NCI-H460 (cell line): ENCODE data around the gene KRT76. TPM values are rescaled to one million over a fixed set of nuclear protein-coding genes. Genes with fewer than 3 reads are reported as not detected.

Experiments
- DNase-seq: peaks from one replicate; pipeline ENCODE4 v3.0.0-alpha.2; 2016; ENCODE audit warnings: low read depth; ENCODE audit errors: extremely low read depth
- small RNA-seq, 2 experiments: library from RNA; depleted of rRNA; stranded (forward); fragments of <200 nt; gene quantifications; one replicate each; pipeline ENCODE3, GENCODE V24; 2014
- total RNA-seq: library from RNA; depleted of rRNA; stranded (reverse); fragments of >200 nt; shearing (Covaris generic); gene quantifications from 2 replicates; pipeline ENCODE4 v1.2.3, GENCODE V29; 2014; rRNA removed

Gene KRT76
- total RNA-seq, 1 experiment from 2014 or later = not detected

- no peak for DNase-seq
Measured at GRCh38 chr12:52742196-52742580, 35.0 kb downstream of the KRT76 start.

GRCh38 chr12:52741375-52742195 is 35.6 kb downstream of the KRT76 start:
- peak; percentile 63 for DNase-seq

- no peak for DNase-seq
Measured at GRCh38 chr12:52740584-52740983, 36.6 kb downstream of the KRT76 start.

- no peak for DNase-seq
Measured at GRCh38 chr12:52739963-52740362, 37.2 kb downstream of the KRT76 start.

- DNase-seq = no peak
Measured at GRCh38 chr12:52735816-52736632, 41.1 kb downstream of the KRT76 start.

- no peak for DNase-seq
Measured at GRCh38 chr12:52735106-52735505, 42.0 kb downstream of the KRT76 start.

- no peak for DNase-seq
Measured at GRCh38 chr12:52730793-52731192, 46.4 kb downstream of the KRT76 start.

GRCh38 chr12:52730383-52730782 is 46.8 kb downstream of the KRT76 start:
- DNase-seq = no peak

- no peak for DNase-seq
Measured at GRCh38 chr12:52729147-52729546, 48.0 kb downstream of the KRT76 start.

GRCh38 chr12:52728374-52728773 is 48.8 kb downstream of the KRT76 start:
- DNase-seq = no peak

- DNase-seq = no peak
Measured at GRCh38 chr12:52727037-52727436, 50.1 kb downstream of the KRT76 start.

- no peak for DNase-seq
Measured at GRCh38 chr12:52726451-52726850, 50.7 kb downstream of the KRT76 start.

- no peak for DNase-seq
Measured at GRCh38 chr12:52724384-52724783, 52.8 kb downstream of the KRT76 start.

GRCh38 chr12:52722680-52723079 is 54.5 kb downstream of the KRT76 start:
- DNase-seq = no peak

- DNase-seq = no peak
Measured at GRCh38 chr12:52721838-52722470, 55.2 kb downstream of the KRT76 start.

GRCh38 chr12:52720365-52720886 is 56.7 kb downstream of the KRT76 start:
- DNase-seq = no peak

Small RNA genes within 50 kb of the gene (small RNA-seq; reads per million reads assigned to genes)
- gene AC107016.2 = 0 reads per million in 2 experiments

Other genes starting within 250 kb of the KRT76 start
- gene KRT71, start 224.2 kb downstream of the KRT76 start, total RNA-seq = not detected in 2 replicates
- gene KRT74, start 203.5 kb downstream of the KRT76 start, total RNA-seq = not detected in 2 replicates
- gene KRT72, start 175.9 kb downstream of the KRT76 start, total RNA-seq = not detected in 2 replicates
- gene KRT73, start 158.8 kb downstream of the KRT76 start, total RNA-seq = not detected in 2 replicates
- gene KRT2, start 125.1 kb downstream of the KRT76 start, total RNA-seq = not detected in 2 replicates
- not detected in 2 replicates for gene KRT1, start 96.9 kb downstream of the KRT76 start, total RNA-seq
- not detected in 2 replicates for gene KRT77, start 73.8 kb downstream of the KRT76 start, total RNA-seq
- not detected in 2 replicates for gene KRT3, start 18.8 kb upstream of the KRT76 start, total RNA-seq
- gene KRT4, start 36.8 kb upstream of the KRT76 start, total RNA-seq = not detected in 2 replicates
- not detected in 2 replicates for gene KRT79, start 57.0 kb upstream of the KRT76 start, total RNA-seq
- gene KRT78, start 71.6 kb upstream of the KRT76 start, total RNA-seq = not detected in 2 replicates
- 441 and 447 TPM in 2 replicates for gene KRT8, start 127.7 kb upstream of the KRT76 start, total RNA-seq
- gene KRT18, start 171.8 kb upstream of the KRT76 start, total RNA-seq = 692 and 718 TPM in 2 replicates
- 827 and 879 TPM in 2 replicates for gene EIF4B, start 229.1 kb upstream of the KRT76 start, total RNA-seq